NCI-H1092 (cell line): Measurements from ENCODE around the gene PITPNM1.
"Not testable (repeated sequence)": the region's sequence is repeated elsewhere in the genome, so short reads cannot be mapped to it uniquely, and the experiment has no call there.

ENCODE experiments used
- DNase-seq: peaks from one replicate; lab custom pipeline; 2025; lab: John Stamatoyannopoulos, UW

Gene PITPNM1

DNA sequence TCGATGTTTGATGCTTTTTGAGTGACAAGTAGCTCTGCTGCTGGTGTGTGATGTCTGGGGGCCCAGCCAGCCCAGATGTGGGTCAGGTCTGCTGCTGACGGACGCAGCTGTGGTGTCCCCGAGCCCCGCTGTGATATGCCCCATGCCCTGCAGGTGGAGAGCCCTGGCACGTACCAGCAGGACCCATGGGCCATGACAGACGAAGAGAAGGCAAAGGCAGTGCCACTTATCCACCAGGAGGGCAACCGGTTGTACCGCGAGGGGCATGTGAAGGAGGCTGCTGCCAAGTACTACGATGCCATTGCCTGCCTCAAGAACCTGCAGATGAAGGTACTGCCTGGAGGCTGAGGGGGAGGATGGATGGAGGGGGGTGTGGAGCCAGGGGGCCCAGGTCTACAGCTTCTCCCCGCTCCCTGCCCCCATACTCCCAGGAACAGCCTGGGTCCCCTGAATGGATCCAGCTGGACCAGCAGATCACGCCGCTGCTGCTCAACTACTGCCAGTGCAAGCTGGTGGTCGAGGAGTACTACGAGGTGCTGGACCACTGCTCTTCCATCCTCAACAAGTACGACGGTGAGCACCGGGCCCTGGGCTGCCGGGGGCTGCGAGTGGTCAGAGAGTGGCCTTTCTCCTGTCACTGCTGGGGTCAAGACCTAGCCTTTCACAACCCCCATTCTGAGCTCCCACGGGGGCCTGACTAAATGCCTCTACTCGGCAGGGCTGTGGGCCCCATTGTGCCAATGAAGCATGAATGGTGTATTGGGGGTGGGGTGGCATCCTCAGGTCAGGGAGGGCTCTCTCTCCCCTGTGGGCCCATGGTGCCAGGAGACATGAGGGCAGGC is 15.1 kb downstream of the PITPNM1 start:
- no peak for DNase-seq

DNA sequence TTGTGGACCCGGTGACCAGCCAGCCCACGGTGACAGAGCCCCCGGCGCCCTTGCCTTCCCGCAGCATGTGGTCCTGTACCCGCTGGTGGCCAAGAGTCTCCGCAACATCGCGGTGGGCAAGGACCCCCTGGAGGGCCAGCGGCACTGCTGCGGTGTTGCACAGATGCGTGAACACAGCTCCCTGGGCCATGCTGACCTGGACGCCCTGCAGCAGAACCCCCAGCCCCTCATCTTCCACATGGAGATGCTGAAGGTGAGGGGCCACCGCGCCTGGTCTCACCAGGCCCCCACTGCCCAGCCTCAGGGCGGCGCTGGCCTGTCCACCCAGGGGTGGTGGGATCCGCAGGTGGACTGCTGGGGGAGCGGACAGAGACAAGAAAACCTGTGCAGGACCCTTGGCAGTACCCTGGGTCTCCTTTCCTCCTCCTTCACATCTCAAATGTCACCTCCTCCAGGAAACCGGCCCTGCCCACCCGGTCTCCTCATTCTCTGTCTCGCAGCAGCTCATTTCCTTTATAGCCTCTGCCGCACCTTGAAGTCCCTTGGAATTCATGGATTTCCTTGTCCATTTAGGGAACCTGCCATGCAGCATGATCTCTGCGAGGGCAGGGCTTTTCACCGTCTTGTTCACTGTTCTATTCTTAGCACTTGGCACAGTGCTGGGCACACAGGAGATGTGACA is 15.8 kb downstream of the PITPNM1 start:
- no peak for DNase-seq

DNA sequence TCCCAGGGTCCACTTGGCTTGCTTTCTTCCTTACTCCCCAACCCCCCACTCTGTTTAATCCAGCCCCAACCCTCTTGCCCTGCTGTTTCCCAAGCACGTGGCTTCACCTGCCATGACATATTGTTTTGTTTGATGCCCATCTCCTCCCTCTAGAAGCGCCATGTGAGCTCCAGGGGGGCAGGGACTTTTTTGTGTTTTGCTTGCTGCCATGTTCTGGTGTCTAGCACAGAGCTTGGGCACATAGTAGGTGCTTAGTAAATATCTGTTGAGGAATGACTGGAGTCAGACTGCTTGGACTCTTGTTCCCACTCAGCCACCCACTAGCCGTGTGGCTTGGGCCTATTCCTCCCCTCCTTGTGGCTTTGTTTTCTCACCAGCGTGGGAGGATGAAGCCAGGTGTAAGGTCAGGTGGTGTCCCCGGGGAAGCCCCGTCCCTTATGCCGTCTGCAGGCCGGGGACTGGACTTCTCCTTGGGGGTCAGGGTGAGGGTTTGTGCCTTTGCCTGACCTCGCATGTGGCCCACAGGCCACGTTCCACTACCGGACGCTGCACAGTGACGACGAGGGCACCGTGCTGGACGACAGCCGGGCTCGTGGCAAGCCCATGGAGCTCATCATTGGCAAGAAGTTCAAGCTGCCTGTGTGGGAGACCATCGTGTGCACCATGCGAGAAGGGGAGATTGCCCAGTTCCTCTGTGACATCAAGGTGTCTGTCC is 18.5 kb downstream of the PITPNM1 start:
- no peak for DNase-seq

DNA sequence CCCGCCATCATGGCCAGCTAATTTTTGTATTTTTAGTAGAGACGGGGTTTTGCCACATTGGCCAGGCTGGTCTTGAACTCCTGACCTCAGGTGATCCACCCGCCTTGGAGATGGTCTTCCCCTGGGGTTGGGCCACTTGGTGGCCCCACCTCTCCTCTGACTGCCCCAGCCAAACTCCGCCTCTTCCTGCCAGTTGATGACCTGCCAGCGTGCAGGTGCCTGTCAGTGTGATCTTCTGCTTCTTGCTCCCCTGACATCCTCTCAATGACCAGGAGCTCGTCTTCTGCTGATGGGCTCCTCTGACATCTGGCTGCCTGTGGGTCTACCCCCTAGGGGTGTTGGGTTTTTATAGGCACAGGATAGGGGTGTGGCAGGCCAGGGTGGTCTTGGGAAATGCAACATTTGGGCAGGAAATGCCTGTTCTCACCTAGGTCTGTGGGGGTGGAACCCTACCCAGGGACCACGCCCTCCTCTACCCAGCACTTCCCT is 19.2 kb downstream of the PITPNM1 start:
- not testable (repeated sequence) for DNase-seq

DNA sequence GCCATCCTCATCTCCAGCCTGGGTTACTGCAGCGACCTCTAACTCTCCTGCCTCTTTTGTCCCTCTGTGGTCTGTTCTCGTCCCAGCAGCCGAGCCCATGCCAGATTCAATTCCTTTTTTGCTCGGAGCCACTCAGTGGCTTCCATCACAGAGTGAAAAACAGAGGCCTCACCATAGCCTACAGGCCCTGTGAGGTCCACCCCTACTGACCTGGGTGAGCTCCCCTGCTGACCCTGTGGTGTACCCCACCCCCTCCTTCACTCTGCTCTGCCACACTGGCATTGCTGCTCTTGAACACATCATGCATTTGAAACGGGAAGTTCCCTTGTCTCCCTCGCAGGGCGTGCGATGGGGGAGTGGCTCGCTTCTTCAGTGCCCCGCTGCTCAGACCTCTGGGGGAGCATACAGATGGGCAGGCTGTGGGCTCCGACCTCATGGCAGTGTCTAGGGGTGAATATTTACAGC is 20.3 kb downstream of the PITPNM1 start:
- DNase-seq = no peak

DNA sequence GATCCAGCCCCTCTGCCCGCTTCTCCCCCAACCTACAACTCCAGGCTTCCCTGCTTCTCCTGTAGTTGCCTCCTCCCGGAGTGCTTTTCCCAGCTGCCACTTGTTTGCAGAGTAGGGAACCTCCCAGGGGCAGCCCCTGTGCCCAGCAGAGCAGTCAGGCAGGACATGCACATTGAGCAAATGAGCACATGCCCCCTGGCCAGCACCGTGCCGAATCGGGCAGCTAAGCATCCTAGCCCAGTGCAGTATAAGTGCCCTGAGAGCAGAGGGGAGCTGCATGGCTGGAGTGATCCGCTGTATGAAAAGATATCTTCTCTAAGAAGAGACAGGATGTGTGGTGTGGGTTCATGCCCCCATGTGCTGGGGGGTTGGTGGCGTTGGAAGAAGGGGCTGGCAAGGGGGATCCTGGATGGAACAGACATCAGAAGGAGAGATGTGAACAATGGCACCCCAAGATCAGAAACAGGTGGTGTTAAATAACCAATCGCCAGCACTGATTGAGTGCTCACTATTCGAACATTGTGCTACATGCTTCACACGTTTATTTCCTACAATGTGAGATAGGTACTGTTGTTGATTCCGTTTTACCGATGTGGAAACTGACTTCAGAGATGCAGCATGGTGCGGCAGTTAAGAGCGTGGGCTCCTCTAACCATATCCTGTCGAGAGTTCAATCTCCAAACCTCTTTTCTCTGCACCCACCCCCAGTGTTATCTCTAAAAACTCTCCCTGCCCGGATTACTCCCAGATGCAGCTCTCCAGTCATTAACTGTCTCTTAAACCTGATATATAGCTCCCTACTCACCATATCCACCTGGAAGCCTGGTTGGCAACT is 21.1 kb downstream of the PITPNM1 start:
- DNase-seq = no peak

DNA sequence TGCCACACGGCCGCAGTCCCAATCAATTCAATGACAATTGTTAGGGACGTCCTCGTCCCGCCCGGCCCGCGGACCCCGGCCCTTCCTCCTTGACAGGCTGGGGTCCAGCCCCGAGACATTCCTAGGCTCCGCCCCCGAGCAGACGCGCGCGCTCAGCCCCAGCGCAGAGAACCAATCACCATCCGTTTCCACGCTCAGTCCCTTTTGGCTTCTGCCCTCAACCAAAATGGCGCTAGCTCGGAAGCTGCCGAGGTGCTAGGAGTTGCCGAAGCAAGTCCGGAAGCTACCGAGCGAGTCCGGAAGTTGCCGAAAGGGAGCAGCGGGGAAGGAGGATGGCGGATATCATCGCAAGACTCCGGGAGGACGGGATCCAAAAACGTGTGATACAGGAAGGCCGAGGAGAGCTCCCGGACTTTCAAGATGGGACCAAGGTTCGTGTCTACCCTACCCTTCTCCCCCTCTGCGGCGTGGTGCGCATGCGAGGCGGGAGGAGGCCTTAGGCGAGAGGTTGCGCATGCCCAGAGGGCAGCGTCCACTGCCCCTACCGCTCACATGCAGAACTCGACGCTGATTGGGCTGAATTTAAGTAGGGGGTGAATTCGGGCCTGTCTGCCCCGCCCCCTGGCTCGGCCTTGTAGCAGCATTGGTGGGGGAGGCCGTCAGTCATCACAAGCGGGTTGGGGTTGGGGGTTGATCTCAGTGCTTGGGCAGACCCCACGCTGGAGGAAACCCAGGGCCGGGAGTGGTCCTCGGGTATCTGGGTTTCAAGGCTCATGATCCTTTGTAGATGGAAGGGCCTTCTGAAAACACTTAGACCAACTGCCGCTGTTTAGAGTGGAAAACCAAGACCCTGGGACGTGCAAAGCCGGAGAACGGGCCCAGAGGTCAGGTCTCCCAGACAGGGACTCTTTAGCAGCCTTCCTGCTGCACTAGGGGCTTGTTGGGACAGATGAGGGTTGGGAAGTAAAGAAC is 22.1 kb downstream of the PITPNM1 start, which contains the start of gene AIP:
Gene AIP, plus strand, starts transcription at position 200 of the 972 bp plus-strand sequence. Its CDS starts 133 bp downstream, at position 333.
- DNase-seq = peak; percentile 99

DNA sequence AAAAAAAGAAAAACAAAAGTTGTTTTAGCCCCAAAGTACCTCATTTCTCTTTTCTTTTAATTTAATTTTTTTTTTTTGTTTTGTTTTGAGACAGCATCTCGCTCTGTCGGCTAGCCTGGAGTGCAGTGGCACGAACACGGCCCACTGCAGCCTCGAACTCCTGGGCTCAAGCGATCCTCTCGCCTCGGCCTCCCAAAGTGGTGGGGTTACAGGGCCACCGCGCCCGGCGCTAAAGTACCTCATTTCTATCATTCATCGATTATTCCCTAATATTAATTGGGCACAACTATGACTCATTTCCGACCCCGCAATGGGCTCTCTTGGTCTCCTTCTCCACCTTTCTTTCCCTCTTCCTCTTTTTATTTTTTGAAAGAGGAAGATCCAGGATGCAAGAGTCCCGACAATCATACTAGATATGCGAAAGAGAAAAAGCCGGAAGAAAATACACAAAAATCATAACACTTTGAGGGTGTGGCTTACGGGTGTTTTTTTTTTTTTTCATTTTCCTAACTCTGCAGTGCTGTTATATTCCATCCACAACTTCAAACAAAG is 22.8 kb downstream of the PITPNM1 start:
- DNase-seq = no peak

DNA sequence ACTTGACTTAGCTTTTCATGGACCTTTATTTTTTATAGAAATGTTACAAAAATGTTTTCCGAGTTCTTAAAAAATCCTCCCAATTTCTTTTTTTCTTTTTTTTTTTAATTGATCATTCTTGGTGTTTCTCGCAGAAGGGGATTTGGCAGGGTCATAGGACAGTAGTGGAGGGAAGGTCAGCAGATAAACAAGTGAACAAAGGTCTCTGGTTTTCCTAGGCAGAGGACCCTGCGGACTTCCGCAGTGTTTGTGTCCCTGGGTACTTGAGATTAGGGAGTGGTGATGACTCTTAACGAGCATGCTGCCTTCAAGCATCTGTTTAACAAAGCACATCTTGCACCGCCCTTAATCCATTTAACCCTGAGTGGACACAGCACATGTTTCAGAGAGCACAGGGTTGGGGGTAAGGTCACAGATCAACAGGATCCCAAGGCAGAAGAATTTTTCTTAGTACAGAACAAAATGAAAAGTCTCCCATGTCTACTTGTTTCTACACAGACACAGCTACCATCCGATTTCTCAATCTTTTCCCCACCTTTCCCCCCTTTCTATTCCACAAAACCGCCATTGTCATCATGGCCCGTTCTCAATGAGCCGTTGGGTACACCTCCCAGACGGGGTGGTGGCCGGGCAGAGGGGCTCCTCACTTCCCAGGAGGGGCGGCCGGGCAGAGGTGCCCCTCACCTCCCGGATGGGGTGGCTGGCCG is 27.7 kb downstream of the PITPNM1 start:
- DNase-seq = not testable (repeated sequence)

DNA sequence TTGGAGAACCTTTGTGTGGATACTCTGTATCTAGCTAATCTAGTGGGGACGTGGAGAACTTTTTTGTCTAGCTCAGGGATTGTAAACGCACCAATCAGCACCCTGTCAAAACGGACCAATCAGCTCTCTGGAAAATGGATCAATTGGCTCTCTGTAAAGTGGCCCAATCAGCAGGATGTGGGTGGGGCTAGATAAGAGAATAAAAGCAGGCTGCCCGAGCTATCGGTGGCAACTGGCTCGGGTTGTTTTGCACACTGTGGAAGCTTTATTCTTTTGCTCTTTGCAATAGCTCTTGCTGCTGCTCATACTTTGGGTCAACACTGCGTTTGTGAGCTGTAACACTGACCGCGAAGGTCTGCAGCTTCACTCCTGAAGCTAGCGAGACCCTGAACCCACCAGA is 28.5 kb downstream of the PITPNM1 start:
- DNase-seq = not testable (repeated sequence)

DNA sequence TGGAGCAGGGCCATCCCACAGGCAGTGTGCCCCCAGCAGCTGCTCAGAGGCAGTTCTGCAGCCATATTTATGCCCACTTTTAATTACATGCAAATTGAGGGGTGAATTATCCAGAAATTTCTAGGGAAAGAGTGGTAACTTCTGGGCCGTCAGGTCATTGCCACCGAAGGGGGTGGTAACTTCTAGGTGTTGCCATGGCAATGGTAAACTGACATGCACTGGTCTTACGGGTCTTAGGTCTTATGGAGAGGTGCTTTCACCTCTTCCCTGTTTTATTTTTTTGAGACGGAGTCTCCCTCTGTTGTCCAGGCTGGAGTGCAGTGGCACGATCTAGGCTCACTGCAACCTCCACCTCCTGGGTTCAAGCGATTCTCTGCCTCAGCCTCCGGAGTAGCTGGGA is 32.3 kb downstream of the PITPNM1 start:
- DNase-seq = no peak

DNA sequence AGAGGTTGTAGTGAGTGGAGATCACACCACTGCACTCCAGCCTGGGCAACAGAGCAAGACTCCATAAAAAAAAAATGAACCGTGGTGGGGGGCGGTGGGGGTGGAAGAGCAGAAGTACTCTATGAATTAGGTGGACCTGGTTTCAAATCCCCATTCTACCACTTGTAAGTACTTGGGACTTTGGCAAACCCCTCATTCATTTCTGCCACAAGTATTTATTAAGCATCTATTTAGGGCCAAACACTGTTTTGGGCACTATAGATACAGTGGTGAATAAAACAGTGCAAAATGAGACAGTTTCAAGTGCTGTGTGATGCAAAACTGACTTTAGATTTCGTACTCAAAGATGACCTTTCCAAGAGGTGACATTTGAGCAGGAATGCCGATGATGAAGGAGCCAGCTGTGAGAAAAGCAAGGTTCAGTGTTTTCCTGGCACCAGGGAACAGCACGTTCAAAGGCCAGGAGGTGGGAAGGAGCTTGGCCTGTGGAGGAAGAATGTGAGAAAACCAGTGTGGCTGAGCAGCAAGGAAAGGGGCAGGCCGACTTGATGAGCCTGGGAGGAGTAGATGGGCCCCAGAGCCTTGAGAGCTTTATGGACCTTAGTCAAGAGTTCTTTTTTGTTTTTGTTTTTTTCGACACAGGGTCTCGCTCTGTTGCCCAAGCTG is 34.7 kb downstream of the PITPNM1 start:
- DNase-seq = no peak

DNA sequence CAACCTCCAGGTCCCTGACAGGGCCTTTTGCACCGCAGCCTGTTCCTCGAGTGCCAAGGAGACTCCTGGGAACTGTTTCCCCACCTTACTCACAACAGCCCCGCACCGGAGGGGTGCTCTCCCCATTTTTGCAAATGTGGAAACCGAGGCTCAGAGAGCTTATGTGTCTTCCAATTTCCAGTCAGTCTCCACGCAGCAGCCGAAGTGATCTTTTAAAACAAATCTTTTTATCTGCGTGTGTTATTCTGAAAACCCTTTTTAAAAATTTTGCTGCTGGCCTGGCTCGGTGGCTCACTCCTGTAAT is 35.7 kb downstream of the PITPNM1 start:
- no peak for DNase-seq

DNA sequence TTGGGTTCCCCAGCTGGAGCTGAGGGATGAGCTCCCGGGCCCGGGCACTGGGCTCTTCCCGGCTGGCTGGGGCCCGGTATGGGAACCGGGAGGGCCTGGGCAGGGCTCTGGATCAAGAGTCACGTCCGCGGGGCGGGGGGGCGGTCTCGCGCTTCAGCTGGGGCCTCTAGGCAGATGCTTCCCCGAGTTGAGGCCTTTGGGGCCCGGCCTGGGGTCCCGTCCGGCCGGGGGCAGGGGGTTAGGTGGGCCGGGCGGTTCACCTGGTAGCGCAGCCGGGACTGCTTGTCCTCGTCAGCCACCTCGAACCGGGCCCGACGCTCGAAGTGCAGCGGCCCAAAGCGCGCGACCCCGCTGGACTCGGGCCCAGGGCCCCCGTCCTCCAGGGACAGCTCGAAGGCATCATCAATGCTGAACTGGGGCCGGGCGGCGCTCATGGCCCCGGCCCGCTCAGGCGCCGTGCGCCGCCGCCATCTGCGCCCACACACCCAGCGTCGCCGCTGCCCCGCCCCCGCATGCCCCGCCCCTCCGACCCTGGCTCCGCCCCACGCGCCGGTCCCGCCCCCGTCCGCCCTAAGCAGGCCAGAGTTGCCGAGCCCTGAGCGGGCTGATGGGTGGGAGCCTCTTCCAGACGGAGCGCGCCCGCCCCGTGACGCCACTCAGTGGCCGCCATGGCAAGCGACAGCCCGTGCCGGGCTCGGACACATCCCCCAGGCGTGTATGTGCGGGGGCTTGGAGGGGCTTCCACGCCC is 36.2 kb downstream of the PITPNM1 start, which contains the start of gene TMEM134:
Gene TMEM134, minus strand, starts transcription at position 493 of the 749 bp plus-strand sequence. Its CDS starts 59 bp downstream, at position 434.
- DNase-seq = peak; percentile 93

DNA sequence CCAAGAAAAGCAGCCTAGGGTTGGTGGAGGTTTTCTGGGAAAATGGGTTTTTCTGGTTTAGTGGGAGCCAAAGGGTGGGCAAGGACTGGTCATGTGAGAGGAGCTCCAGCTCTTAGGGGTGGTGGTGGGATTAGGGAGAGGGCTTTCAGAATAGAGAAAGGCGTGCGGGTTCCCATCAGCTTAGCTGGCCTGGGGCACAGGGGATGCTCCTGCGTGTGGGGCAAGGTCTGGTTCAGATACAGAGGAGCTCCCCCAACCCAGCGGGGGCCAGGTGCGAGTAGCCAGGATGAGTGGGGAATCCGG is 36.8 kb downstream of the PITPNM1 start:
- DNase-seq = no peak

DNA sequence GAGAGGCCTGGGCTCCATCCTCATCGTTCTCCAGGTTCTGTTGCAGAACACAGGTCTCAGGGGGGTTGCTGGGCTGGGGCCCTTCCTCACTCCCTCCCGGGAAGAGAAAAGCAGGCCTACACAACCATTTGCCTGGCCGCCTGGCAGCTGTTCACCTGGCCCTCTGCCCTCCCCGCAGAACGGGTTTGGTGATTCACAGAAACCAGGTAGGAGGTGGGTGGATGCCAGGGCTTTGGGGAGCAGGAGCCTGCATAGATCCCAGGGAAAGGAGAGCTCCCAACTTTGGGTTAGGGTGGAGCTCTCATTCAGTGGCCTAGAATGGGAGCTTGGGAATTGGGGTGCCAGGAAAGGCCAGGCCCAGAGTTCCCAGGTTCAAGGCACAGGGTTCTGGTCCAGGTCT is 37.1 kb downstream of the PITPNM1 start:
- DNase-seq = no peak

DNA sequence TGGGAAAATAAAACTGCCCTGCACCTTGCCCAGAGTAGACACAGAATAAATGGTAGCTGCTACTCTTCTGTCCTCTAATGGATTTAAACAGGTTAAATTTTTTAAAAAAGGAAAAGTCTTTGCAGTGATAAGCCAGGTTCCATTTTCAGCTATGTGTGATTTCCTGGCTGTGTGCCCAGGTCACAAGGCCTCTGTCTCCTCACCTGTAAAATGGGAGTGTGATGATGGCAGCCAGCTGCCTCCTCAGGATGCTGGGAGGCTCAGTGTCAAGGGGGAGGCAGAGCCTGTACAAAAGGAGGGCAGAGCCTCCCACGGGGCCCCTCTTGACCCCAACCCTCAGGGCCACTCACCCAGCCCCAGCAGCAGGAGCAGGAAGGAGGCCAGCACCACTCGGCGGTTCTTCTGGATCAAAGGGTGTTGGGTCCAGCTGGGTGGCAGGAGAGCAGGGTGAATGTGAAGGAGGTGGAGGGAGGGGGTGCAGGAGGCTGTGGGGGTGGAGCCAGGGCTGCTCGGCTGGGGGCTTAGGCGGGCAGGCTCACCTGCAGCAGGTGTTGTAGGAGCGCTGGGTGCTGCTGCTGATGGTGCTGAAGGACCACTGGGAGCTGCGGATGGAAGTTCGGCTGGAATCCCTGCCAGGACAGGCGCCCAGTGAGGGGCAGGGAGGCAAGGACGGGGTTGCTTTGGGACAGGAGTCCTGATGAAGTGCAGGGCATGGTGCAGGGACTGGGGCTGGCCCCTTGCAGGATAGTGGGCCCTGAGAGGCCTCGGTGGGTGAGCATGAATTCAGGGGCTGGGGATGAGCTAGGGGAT is 38.0 kb downstream of the PITPNM1 start:
- no peak for DNase-seq
